Measurements from ENCODE around the gene MEF2C.
"Not testable (repeated sequence)": the region's sequence is repeated elsewhere in the genome, so short reads cannot be mapped to it uniquely, and the experiment has no call there.

The MEF2C gene

DNA sequence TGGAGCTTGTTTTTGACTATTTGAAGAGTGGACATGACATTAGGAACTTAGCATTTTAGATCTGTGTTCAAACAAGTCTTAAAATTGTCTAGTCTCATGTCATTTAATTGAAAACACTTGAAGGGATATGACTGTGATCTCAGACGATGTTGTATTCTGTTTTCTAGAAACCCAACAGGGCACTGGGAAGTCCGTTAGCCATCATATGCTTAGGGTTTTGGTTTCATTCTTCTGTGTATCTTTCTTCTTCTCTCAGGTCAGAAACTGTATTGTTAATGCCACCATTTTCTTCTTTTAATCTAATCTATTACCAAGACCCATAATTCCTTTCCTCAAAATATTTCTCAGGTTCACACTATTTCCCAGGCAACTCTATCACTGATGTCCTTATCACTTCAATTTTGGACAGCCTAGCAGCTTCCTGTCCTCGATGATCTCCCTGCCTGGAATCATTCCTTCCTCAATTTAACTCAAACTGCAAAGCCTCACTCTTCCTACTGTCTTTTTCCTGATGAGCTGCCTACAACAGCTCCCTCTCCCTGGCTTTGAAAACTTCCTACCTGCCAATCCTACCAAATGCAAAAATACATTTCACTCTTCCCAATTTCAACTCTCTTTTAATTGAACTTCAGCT, 77.7 kb downstream of the MEF2C start:
- DNase-seq (ENCODE audit: low read depth in 4 of 4, low spot score in 1 of 4): no peak

DNA sequence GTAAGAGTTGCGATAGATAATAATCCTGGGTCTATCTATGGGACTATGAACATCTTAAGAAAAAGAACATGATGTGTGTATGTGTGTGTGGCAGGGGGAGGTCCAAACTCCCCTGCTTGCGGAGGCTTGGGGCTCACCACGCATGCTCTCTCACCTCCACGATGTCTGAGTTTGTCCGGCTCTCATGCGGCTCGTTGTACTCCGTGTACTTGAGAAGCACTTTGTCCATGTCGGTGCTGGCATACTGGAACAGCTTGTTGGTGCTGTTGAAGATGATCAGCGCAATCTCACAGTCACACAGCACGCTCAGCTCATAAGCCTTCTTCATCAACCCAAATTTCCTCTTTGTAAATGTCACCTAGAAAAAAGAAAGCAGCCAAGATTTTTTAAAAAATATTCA, 78.5 kb downstream of the MEF2C start:
- DNase-seq (ENCODE audit: low read depth in 4 of 4, low spot score in 1 of 4): no peak

DNA sequence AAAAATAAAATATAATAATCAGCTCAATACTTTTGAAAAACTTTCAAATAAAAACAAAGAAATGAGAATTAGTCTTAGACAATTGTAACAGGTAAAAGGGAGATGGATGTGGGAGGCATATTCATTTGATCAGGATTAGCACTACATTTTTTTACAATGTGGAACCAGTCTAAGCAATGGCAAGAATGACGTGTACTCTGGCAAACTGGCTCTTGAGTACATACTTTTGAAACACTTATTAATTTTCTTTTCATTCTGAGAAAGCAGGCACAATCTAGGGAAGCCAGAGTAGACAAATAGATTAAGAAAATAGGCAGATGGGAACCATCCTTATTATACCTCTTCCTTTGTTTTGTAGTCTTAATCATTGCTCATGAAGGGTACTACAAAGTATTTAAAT, 79.7 kb downstream of the MEF2C start:
- DNase-seq (ENCODE audit: low read depth in 4 of 4, low spot score in 1 of 4): no peak

DNA sequence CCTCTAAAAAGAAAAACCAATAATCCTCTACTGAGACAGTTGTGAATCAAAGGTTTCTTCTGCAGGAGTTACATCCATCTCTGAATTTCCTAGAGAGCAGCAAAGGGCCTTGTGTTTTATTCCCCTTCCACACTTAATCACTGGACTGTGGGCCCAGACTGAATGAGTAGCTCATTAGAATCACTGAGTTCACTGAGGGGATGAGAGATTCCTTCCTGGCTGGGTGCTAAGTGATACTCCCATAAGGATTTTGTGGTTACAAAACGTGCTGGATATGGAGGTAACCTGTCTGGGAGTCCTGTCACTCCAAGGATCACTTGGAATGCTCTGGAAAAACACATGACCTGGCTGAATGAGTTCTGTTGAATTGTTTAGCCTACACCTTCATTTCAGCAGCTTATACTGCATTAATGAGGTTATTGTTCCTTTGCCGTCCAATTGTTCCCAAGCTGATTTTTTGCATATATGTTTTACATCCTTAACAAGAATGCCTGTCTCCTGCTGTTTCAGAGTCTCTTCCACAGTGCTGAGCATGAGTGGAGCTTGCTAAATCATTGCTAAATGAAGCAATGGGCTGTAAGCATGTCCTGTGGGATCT, 82.9 kb downstream of the MEF2C start:
- DNase-seq (ENCODE audit: low read depth in 4 of 4, low spot score in 1 of 4): no peak

DNA sequence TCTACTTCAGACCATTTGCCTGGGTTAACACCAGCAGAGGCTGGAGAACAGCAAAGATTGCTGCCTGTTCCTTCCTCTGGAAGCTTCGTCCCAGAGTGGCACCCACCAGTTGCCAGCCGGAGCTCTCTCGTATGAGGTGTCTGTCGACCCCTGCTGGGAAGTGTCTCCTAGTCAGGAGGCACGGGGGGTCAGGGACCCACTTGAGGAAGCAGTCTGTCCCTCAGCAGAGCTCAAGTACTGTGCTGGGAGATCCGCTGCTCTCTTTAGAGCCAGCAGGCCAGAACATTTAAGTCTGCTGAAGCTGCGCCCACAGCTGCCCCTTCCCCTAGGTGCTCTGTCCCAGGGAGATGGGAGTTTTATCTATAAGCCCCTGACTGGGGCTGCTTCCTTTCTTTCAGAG, 84.1 kb downstream of the MEF2C start:
- DNase-seq (ENCODE audit: low read depth in 4 of 4, low spot score in 1 of 4): not testable (repeated sequence)

DNA sequence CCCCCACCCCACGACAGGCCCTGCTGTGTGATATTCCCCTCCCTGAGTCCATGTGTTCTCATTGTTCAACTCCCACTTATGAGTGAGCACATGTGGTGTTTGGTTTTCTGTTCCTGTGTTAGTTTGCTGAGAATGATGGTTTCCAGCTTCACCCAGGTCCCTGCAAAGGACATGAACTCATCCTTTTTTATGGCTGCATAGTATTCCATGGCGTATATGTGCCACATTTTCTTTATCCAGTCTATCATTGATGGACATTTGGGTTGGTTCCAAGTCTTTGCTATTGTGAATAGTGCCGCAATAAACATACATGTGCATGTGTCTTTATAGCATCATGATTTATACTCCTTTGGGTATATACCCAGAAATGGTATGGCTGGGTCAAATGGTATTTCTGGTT, 89.2 kb downstream of the MEF2C start:
- not testable (repeated sequence) for DNase-seq (ENCODE audit: low read depth in 4 of 4, low spot score in 1 of 4)

DNA sequence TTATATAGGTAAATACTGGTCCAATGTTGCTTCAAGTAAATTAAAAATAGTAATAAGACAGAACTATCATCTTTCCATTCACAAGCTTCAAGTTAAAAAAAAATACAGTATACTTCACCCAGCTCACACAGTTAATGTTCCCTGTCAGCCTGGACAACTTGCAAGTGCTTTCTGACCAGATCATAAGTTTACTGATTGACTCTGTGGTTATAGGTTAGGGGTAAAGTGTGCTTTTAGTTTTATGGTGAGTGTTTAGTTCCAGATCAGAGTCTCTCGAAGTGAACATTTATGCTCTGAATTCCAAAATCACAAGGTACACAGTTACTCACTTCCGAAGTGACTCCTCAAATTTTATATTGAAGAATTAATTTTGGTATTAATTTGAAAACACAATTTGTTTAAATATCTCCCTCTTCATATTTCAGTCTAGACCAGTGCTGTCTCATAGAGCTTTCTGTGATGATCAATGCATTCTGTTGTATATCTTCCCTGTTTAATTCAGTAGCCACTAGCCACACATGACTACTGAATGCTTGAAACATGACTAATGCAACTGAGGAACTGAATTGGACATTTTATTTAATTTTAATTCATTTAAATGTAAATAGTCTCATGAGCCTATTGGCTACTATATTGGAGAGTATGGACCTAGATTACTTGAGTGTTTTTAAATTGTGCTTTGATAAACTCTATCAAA, 90.7 kb downstream of the MEF2C start:
- DNase-seq (ENCODE audit: low read depth in 4 of 4, low spot score in 1 of 4): no peak

DNA sequence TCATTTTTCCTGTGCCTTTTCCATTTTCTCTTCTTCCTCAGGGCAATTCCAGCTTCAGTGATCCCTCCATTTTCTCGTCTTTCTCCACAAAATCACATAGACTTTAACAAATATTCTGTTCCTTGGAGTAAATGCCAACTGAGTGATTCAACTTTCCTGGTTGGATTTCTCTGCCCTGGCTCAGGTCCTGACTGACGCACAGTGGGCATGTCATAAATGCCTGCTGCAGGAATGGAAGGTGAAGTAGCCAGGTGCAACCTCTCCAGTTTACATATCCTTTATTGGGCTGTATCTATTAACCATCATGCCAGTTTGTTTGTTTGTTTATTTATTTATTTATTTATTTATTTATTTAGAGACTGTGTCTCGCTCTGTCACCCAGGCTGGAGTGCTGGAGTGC, 95.1 kb downstream of the MEF2C start:
- DNase-seq (ENCODE audit: low read depth in 4 of 4, low spot score in 1 of 4): no peak

DNA sequence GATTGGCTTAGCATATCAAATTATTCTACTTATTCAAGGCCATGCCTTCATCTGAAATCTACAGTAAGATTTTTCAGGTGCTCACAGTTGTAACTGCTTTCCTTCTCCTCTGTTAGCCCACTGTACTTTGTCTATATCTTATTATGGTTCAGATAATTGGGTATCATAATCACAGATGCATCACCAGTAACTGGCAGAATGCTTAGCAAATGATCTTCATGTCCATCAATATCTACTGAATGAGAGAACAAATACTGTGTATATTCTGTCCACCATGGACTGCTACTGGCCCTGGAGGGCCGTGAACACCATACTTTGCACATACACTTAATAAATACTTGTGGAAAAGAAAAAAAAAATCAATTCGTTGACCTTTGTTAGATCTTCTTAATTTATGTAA, 96.2 kb downstream of the MEF2C start:
- no peak for DNase-seq (ENCODE audit: low read depth in 4 of 4, low spot score in 1 of 4)

DNA sequence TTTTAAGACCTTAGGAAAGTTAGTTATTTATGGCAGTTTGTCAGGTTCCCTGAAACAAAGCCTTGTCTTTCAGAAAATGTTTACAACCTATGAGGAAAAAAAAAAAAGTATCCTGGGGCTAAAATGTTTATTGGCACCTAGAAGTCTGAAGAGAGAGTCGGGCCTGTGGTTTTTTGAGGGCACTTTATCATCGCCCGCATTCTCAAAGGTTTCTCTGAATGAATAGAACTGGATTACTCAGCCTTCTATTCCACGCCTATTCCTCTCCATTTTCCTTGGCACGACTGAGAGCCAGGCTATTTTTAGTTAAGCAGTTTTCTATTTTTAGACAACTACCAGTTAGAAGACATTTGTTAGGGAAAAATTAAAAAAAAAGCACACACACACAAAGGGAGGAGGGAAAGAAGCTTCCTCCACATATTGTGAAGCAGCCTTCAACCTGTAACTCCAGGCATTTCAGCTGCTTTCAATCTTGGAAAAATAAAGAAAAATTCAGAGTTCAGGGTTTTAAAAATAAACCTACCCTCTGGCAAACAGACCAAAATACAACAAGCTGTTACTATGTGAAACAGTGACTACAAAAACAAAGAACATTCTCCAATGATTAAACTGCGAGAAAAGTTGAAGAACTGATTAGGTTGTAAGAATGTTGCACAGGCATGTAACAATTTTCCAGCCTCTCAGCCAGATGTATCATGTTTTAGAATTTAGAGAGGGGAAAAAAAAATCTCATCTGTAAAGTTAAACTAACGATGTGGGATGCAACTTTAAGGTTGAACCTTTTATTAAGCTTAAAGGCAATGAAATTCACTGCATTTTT, 97.0 kb downstream of the MEF2C start:
- peak in 1 of 4 experiments; percentile 1 for DNase-seq (ENCODE audit: low read depth in 4 of 4, low spot score in 1 of 4)

DNA sequence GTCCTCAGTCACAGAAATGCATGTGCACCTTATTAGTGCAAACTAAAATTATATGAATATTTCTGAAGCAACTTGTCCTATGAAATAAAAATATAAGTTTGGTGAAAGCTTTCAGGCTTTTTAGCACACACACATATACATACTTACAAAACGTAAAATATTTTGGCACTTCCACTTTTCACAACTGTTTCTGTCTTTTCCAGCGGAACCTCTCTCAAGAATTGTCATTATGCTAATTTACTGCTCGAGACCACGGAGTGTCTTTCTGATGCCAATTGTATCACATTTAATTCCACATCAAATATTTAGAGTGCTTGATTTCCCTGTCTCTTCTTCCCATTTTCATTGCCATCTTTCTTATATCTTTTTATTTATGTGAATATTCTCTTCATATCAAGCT, 100.4 kb downstream of the MEF2C start:
- no peak for DNase-seq (ENCODE audit: low read depth in 4 of 4, low spot score in 1 of 4)

DNA sequence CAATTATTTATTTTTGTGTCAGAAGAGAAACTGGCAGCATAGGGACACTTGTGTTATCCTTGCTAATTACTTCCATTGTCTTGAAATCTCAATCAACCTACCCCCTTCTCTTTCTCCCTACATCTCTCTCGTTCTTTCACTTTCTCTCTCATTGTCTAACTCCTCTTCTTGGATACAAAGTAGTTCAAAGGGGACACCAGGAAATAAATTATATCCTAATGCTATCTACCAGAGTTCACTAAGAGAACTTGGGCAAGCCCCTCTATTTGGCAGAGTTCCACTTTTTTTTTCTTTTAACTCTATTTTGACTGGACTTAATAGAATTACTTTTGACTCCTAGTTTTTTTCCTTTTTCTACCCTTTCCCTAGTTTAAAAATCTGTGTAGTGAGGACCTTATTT, 102.2 kb downstream of the MEF2C start:
- DNase-seq (ENCODE audit: low read depth in 4 of 4, low spot score in 1 of 4): no peak

DNA sequence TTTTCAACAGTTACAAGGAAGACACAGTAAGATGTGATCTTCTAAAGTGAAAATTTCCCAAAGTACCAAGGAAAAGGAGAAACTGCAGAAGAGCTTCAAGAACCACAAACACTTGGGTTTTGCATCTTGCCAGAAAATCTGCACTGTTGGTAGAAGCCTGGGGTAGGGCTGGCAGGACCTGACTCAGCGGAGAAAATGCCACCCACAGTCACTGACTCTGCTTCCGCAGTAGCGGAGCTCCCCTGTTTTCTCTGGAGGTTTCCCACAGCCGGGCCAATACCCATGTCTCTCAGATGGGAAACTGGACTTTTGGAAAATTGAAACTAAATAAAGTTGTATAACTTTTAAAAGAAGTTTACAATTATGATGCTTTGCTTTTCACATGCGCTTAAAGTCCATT, 104.2 kb downstream of the MEF2C start:
- no peak for DNase-seq (ENCODE audit: low read depth in 4 of 4, low spot score in 1 of 4)

DNA sequence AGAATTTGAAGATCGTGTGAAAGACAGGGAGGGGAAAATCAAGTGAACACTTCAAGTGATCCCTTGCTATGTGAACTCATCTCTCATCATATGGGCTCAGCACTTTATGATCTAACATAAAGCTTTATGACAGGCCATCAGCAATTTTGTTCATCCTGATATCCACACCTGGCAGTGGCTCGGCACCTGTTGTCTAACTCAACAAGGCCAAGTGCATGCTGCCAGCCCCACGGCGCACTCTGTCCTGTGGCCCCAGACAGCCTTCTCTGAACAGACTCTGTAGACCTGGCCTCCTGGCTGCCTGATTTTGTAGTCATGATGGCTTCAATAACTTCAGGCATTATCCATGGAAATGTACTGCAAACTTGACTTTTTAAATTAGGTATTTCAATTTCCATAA, 106.3 kb downstream of the MEF2C start:
- DNase-seq (ENCODE audit: low read depth in 4 of 4, low spot score in 1 of 4): no peak

DNA sequence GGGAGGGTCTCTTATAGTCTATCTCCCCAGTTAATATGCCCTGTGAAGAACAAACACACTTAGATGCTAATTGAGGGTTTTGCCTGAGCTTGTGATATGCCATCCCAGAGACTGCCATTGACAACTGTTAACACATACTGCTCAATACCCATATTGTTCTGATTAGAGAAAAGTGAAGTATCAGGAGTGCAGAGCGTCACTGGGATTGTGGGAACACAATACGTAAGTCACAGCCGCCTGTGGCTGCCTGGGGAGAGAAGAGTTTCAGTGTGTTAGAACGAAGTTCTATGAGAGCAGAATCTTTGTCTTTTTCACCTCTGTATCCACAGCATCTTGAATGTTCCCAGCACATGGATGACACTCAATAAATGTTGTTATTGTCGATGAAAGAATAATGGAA, 110.2 kb downstream of the MEF2C start:
- DNase-seq (ENCODE audit: low read depth in 4 of 4, low spot score in 1 of 4): no peak

DNA sequence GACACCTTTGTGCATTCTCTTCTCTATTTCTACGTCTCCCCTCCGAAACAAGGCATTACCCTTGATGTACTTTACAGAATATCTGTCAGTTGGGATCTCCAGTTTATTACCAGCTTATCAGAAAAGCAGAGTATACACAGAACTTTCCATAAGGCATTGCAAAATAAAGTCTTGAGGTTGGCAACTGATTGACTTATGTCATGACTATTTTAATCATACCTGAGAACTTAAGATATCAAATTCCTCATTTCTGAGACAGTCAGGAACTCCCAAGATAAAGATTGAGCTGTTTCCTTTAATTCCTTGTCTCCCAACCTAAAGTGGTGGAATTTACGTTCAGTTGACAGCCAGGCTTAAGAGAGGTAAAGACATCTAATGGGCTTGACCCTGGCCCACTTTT, 110.9 kb downstream of the MEF2C start:
- DNase-seq (ENCODE audit: low read depth in 4 of 4, low spot score in 1 of 4): no peak

DNA sequence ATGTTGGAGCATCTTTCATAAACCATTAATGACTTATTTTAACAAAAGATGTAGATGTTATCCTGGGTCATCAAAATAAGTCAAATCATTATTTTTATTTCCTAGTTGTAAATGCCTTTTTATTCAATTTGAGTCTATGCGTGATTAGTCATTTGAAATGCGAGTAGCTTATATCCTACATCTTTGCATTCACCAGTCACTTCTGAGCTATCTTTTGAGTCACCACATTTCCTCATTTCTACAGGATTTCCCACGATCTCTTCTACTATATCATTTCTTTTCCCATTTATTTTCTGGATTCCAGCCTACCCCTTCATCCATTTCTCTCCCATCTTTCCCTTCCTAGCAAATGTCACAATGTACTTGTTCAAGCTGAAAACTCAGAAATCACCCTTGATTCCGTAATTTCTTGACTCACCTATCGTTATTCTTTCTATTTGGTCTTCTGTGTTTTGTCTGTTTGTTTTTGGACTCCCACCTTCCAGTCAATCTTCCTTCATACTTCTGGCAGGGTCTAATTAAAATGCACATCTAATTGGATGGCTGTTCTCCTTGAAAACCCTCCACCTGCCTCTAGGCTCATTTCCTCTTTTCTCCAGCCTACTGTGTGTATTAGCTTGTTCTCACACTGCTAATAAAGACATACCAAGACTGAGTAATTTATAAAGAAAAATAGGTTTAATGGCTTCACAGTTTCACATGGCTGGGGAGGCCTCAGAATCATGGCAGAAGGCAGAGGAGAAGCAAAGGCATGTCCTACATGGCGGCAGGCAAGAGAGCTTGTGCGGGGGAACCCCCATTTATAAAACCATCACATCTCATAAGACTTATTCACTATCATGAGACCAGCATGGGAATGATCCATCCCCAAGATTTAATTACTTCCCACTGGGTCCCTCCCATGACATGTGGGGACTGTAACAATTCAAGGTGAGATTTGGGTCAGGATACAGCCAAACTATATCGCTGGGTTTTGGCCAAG, 112.4 kb downstream of the MEF2C start:
- DNase-seq (ENCODE audit: low read depth in 4 of 4, low spot score in 1 of 4): no peak

DNA sequence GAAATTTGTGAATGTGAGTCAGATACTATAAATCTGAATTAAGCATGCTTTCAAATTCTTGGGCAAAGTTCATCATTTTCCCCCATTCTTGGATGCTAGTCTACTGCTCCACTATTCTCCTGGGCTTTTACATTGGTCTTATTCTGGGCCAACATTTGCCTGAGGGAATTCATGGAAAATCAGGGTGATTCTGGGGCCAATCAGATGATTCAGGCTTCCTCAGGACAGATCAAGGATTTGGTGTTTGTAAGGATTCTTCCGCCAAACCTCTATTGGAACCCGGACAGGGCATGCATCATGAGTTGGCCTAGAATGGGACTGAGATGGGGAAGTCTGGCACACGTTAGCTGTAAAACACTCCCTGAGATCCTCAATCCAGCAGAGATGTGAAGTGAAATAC, 113.8 kb downstream of the MEF2C start:
- no peak for DNase-seq (ENCODE audit: low read depth in 4 of 4, low spot score in 1 of 4)

DNA sequence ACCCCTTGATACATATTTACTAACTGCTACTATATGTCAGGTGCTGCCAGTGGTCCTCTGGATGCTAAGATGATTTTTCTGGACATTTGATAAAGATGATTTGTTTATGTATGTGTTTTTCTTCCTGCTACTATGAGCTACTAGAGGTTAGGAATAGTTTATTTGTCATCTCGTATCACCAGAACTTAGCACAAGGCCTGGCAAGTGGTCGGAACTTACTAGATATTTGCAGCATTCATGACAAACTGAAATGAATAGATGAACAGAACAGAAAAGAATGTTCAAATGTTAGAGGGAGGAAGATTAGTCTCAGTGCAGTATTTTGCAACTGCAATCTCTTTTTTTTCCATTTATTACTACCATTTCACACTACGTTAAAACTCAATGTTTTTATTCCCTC, 114.6 kb downstream of the MEF2C start:
- DNase-seq (ENCODE audit: low read depth in 4 of 4, low spot score in 1 of 4): no peak

DNA sequence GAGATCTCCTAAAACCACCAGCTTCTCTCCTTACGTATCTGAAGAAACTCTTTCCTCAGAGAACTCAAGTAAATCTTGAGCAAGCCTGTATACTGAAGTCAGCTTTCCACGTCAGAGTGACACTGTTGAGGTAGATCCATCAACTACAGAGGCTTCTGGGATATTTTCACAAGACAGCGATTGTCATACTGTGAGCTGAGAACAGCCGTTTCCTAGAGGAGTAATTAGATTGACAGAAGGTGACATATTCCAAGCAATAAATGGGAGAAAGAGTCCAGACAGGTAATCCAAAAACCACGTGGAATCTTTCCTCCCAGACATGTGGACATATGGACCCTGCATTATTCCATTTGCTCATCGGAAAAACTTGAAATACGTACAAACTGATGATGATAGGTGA, 117.2 kb downstream of the MEF2C start:
- DNase-seq (ENCODE audit: low read depth in 4 of 4, low spot score in 1 of 4): no peak

DNA sequence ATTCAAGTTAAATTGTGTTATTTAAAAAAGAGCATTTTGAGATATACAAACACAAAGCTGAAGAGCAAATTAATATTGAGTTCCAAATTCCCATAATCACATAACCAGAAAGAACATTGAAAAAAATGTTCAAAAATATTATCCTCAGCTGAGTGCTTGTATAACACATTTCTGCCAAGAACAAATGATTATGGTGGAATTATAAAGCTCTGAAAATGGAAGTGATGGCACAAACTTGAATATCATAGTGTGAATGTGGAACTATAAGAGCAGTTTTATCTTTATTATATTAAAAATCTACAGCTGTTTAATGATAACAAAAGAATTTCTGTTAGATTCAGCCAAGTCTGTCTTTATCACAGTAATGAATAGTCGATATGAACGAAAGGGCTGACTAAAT, 117.8 kb downstream of the MEF2C start:
- DNase-seq (ENCODE audit: low read depth in 4 of 4, low spot score in 1 of 4): no peak

Measured in stimulated activated CD4-positive, alpha-beta T cell treated with anti-CD3 and anti-CD28 coated beads, Interleukin-1b, Interleukin-23, amount 100 ng/mL, for 24 hours (primary cell).